Stimulated activated naive CD8-positive, alpha-beta T cell treated with anti-CD3 and anti-CD28 coated beads, Interleukin-15, Interleukin-2, amounts not matched to agents 100 ng/mL and 50 ng/mL, for 24 hours (primary cell): ENCODE data around the gene NEO1.

Experiments used
- H3K27ac Mint-ChIP-seq: one replicate; pipeline ENCODE4 v1.8.0; 2021; ENCODE audit warnings: mild to moderate bottlenecking, mixed read lengths
- H3K27me3 Mint-ChIP-seq: one replicate; pipeline ENCODE4 v1.8.0; 2021; ENCODE audit warnings: mixed read lengths
- H3K36me3 Mint-ChIP-seq: one replicate; pipeline ENCODE4 v1.8.0; 2021; ENCODE audit warnings: low read depth, mixed read lengths
- H3K4me1 Mint-ChIP-seq: one replicate; pipeline ENCODE4 v1.8.0; 2021; ENCODE audit warnings: low read depth, mixed read lengths
- H3K4me3 Mint-ChIP-seq: one replicate; pipeline ENCODE4 v1.8.0; 2021; ENCODE audit warnings: mild to moderate bottlenecking, mixed read lengths
- H3K9me3 Mint-ChIP-seq: one replicate; pipeline ENCODE4 v1.8.0; 2021; ENCODE audit warnings: mixed read lengths

NEO1 gene

GRCh38 chr15:73081321-73081958, 29.2 kb downstream of the NEO1 start:
- no peaks in the 10 kb centered on the region for H3K4me1 Mint-ChIP-seq
- no peak overlapping the region for H3K4me3 Mint-ChIP-seq
- H3K27ac Mint-ChIP-seq, result no peak overlapping the region
- no peaks in the 10 kb centered on the region for H3K36me3 Mint-ChIP-seq
- H3K9me3 Mint-ChIP-seq, result no peaks in the 10 kb centered on the region
- H3K27me3 Mint-ChIP-seq, result peaks cover 7% of the 10 kb centered on the region

GRCh38 chr15:73082812-73083211, 30.5 kb downstream of the NEO1 start:
- H3K27me3 Mint-ChIP-seq, result peaks cover 10% of the 10 kb centered on the region
- no peaks in the 10 kb centered on the region for H3K9me3 Mint-ChIP-seq
- no peaks in the 10 kb centered on the region for H3K36me3 Mint-ChIP-seq
- peaks cover 3% of the 10 kb centered on the region for H3K4me1 Mint-ChIP-seq
- no peak overlapping the region for H3K4me3 Mint-ChIP-seq
- H3K27ac Mint-ChIP-seq, result no peak overlapping the region

GRCh38 chr15:73087098-73087497, 34.8 kb downstream of the NEO1 start:
- Mint-ChIP-seq H3K36me3 (no peaks in the 10 kb centered on the region), H3K4me3 (no peak overlapping the region), H3K27ac (no peak overlapping the region), H3K27me3 (peaks cover 20% of the 10 kb centered on the region), H3K9me3 (no peaks in the 10 kb centered on the region), H3K4me1 (peaks cover 3% of the 10 kb centered on the region)

- Mint-ChIP-seq H3K4me3 (no peak overlapping the region), H3K27ac (no peak overlapping the region), H3K36me3 (no peaks in the 10 kb centered on the region), H3K27me3 (peaks cover 14% of the 10 kb centered on the region), H3K4me1 (no peaks in the 10 kb centered on the region), H3K9me3 (no peaks in the 10 kb centered on the region)
Measured at GRCh38 chr15:73105064-73105463, 52.8 kb downstream of the NEO1 start.

GRCh38 chr15:73108676-73109075, 56.4 kb downstream of the NEO1 start:
- Mint-ChIP-seq H3K36me3 (no peaks in the 10 kb centered on the region), H3K9me3 (no peaks in the 10 kb centered on the region)

GRCh38 chr15:73109765-73110164, 57.5 kb downstream of the NEO1 start:
- H3K4me3 Mint-ChIP-seq, result no peak overlapping the region
- H3K9me3 Mint-ChIP-seq, result no peaks in the 10 kb centered on the region
- H3K4me1 Mint-ChIP-seq, result no peaks in the 10 kb centered on the region
- no peak overlapping the region for H3K27ac Mint-ChIP-seq
- H3K36me3 Mint-ChIP-seq, result no peaks in the 10 kb centered on the region
- H3K27me3 Mint-ChIP-seq, result peaks cover 18% of the 10 kb centered on the region

More at GRCh38 chr15:73108676-73109075, 56.4 kb downstream of the NEO1 start:
- no peak overlapping the region for H3K27ac Mint-ChIP-seq
- peaks cover 14% of the 10 kb centered on the region for H3K27me3 Mint-ChIP-seq
- H3K4me1 Mint-ChIP-seq, result no peaks in the 10 kb centered on the region
- no peak overlapping the region for H3K4me3 Mint-ChIP-seq

GRCh38 chr15:73110201-73110600, 57.9 kb downstream of the NEO1 start:
- Mint-ChIP-seq H3K4me1 (no peaks in the 10 kb centered on the region), H3K4me3 (no peak overlapping the region), H3K27ac (no peak overlapping the region), H3K36me3 (no peaks in the 10 kb centered on the region), H3K9me3 (no peaks in the 10 kb centered on the region), H3K27me3 (peaks cover 15% of the 10 kb centered on the region)

- no peaks in the 10 kb centered on the region for H3K9me3 Mint-ChIP-seq
- H3K36me3 Mint-ChIP-seq, result no peaks in the 10 kb centered on the region
- H3K4me3 Mint-ChIP-seq, result no peak overlapping the region
- peaks cover 13% of the 10 kb centered on the region for H3K27me3 Mint-ChIP-seq
- H3K27ac Mint-ChIP-seq, result no peak overlapping the region
- H3K4me1 Mint-ChIP-seq, result no peaks in the 10 kb centered on the region
Measured at GRCh38 chr15:73114064-73114463, 61.8 kb downstream of the NEO1 start.

- no peaks in the 10 kb centered on the region for H3K36me3 Mint-ChIP-seq
- no peaks in the 10 kb centered on the region for H3K4me1 Mint-ChIP-seq
- no peak overlapping the region for H3K4me3 Mint-ChIP-seq
Measured at GRCh38 chr15:73116164-73116563, 63.9 kb downstream of the NEO1 start.

GRCh38 chr15:73118055-73118454, 65.8 kb downstream of the NEO1 start:
- Mint-ChIP-seq H3K36me3 (no peaks in the 10 kb centered on the region), H3K27ac (no peak overlapping the region), H3K27me3 (peaks cover 13% of the 10 kb centered on the region), H3K4me1 (no peaks in the 10 kb centered on the region), H3K4me3 (no peak overlapping the region), H3K9me3 (no peaks in the 10 kb centered on the region)

More at GRCh38 chr15:73116164-73116563, 63.9 kb downstream of the NEO1 start:
- H3K27me3 Mint-ChIP-seq, result peaks cover 13% of the 10 kb centered on the region
- no peak overlapping the region for H3K27ac Mint-ChIP-seq
- H3K9me3 Mint-ChIP-seq, result no peaks in the 10 kb centered on the region

GRCh38 chr15:73119478-73119877, 67.2 kb downstream of the NEO1 start:
- no peaks in the 10 kb centered on the region for H3K4me1 Mint-ChIP-seq
- peaks cover 10% of the 10 kb centered on the region for H3K27me3 Mint-ChIP-seq
- peaks cover 4% of the 10 kb centered on the region for H3K36me3 Mint-ChIP-seq
- H3K27ac Mint-ChIP-seq, result no peak overlapping the region
- H3K9me3 Mint-ChIP-seq, result no peaks in the 10 kb centered on the region
- no peak overlapping the region for H3K4me3 Mint-ChIP-seq

GRCh38 chr15:73120269-73120668, 68.0 kb downstream of the NEO1 start:
- Mint-ChIP-seq H3K4me1 (no peaks in the 10 kb centered on the region), H3K4me3 (no peak overlapping the region), H3K9me3 (no peaks in the 10 kb centered on the region), H3K27me3 (peaks cover 10% of the 10 kb centered on the region), H3K27ac (no peak overlapping the region), H3K36me3 (peaks cover 4% of the 10 kb centered on the region)

GRCh38 chr15:73125219-73125618, 73.0 kb downstream of the NEO1 start:
- H3K27ac Mint-ChIP-seq, result no peak overlapping the region
- no peaks in the 10 kb centered on the region for H3K4me1 Mint-ChIP-seq
- H3K9me3 Mint-ChIP-seq, result no peaks in the 10 kb centered on the region
- no peaks in the 10 kb centered on the region for H3K27me3 Mint-ChIP-seq
- H3K36me3 Mint-ChIP-seq, result peaks cover 4% of the 10 kb centered on the region
- H3K4me3 Mint-ChIP-seq, result no peak overlapping the region

- Mint-ChIP-seq H3K36me3 (peaks cover 4% of the 10 kb centered on the region), H3K27me3 (peaks cover 4% of the 10 kb centered on the region), H3K9me3 (no peaks in the 10 kb centered on the region), H3K27ac (no peak overlapping the region), H3K4me1 (no peaks in the 10 kb centered on the region), H3K4me3 (no peak overlapping the region)
Measured at GRCh38 chr15:73127302-73127936, 75.2 kb downstream of the NEO1 start.

- Mint-ChIP-seq H3K27ac (no peak overlapping the region), H3K27me3 (peaks cover 6% of the 10 kb centered on the region), H3K4me3 (no peak overlapping the region), H3K9me3 (no peaks in the 10 kb centered on the region), H3K36me3 (no peaks in the 10 kb centered on the region), H3K4me1 (no peaks in the 10 kb centered on the region)
Measured at GRCh38 chr15:73130830-73131229, 78.6 kb downstream of the NEO1 start.

- H3K27me3 Mint-ChIP-seq, result peaks cover 6% of the 10 kb centered on the region
- no peak overlapping the region for H3K27ac Mint-ChIP-seq
- no peaks in the 10 kb centered on the region for H3K9me3 Mint-ChIP-seq
- H3K4me3 Mint-ChIP-seq, result no peak overlapping the region
- no peaks in the 10 kb centered on the region for H3K36me3 Mint-ChIP-seq
- no peaks in the 10 kb centered on the region for H3K4me1 Mint-ChIP-seq
Measured at GRCh38 chr15:73134196-73134595, 81.9 kb downstream of the NEO1 start.
